Hepatocyte (in vitro differentiated cells): Measurements from ENCODE around the gene NPAS2. TPM values are rescaled to one million over a fixed set of nuclear protein-coding genes. Genes with fewer than 3 reads are reported as not detected.

Experiments used
- DNase-seq: peaks from one replicate; pipeline ENCODE4 v3.0.0-alpha.2; 2016; ENCODE audit warnings: low spot score
- H2AFZ ChIP-seq: fragments of 200-600 bp; sonication (generic); 2 replicates; pipeline ENCODE4 v1.6.0; 2016; ENCODE audit warnings: antibody characterized with exemption, mild to moderate bottlenecking
- H3K27ac ChIP-seq: fragments of 200-600 bp; sonication (generic); 2 replicates; pipeline ENCODE4 v1.5.1; 2016; ENCODE audit warnings: mild to moderate bottlenecking
- H3K27me3 ChIP-seq: fragments of 200-600 bp; sonication (generic); 2 replicates; pipeline ENCODE4 v1.6.1; 2016
- H3K36me3 ChIP-seq: fragments of 200-600 bp; sonication (generic); replicated peaks from 2 replicates; pipeline ENCODE4 v1.5.1; 2016; ENCODE audit warnings: low read depth; ENCODE audit not compliant: insufficient read depth
- H3K4me1 ChIP-seq: fragments of 200-600 bp; sonication (generic); 2 replicates; pipeline ENCODE4 v1.5.1; 2016; ENCODE audit warnings: mild to moderate bottlenecking, moderate library complexity; ENCODE audit not compliant: insufficient read depth
- H3K4me2 ChIP-seq: fragments of 200-600 bp; sonication (generic); 2 replicates; pipeline ENCODE4 v1.6.0; 2016
- H3K4me3 ChIP-seq: fragments of 200-600 bp; sonication (generic); 2 replicates; pipeline ENCODE4 v1.5.1; 2016; ENCODE audit warnings: mild to moderate bottlenecking
- H3K79me2 ChIP-seq: fragments of 200-600 bp; sonication (generic); 2 replicates; pipeline ENCODE4 v1.6.0; 2017; ENCODE audit warnings: mild to moderate bottlenecking
- H3K9me2 ChIP-seq: fragments of 200-600 bp; sonication (generic); replicated peaks from 2 replicates; pipeline ENCODE4 v1.6.0; 2017; ENCODE audit warnings: mild to moderate bottlenecking; ENCODE audit not compliant: insufficient read depth
- H3K9me3 ChIP-seq: fragments of 200-600 bp; sonication (generic); 2 replicates; pipeline ENCODE4 v1.5.1; 2016; ENCODE audit warnings: low read depth, mild to moderate bottlenecking
- H4K20me1 ChIP-seq: fragments of 200-600 bp; sonication (generic); 2 replicates; pipeline ENCODE4 v1.6.0; 2016; ENCODE audit warnings: mild to moderate bottlenecking; ENCODE audit not compliant: insufficient read depth, poor library complexity, severe bottlenecking
- EZH2 ChIP-seq: fragments of 200-600 bp; sonication (generic); IDR thresholded peaks from 2 replicates; pipeline ENCODE4 v1.6.1; 2016; ENCODE audit warnings: antibody characterized with exemption, mild to moderate bottlenecking, borderline replicate concordance
- EZH2phosphoT487 ChIP-seq: fragments of 200-600 bp; sonication (generic); IDR thresholded peaks from one replicate; pipeline ENCODE4 v1.6.1; 2018; ENCODE audit warnings: antibody characterized with exemption, mild to moderate bottlenecking, low read depth, moderate library complexity; ENCODE audit not compliant: unreplicated experiment, severe bottlenecking
- WGBS: methylation state at CpG from one replicate; pipeline ENCODE4 v1.1.6; 2016; ENCODE audit warnings: low lambda C conversion rate; ENCODE audit errors: missing lambda C conversion rate; 5-methylcytosine and 5-hydroxymethylcytosine counted together
- polyA plus RNA-seq: library from polyadenylated mRNA; unstranded; fragments of >200 nt; fragmentation: Nextera tagmentation; extraction: Ambion mirVana; gene quantifications from 2 replicates; pipeline ENCODE4 v1.2.1, GENCODE V29; 2016
- total RNA-seq: library from RNA; depleted of rRNA; stranded (reverse); fragments of >200 nt; gene quantifications from 2 replicates; pipeline ENCODE4 v1.2.3, GENCODE V29; 2014
- TF ChIP-seq, protein P1 (sequence below): fragments of 200-600 bp; sonication (generic); IDR thresholded peaks from 2 replicates; pipeline ENCODE4 v1.5.1; 2016; ENCODE audit warnings: antibody characterized with exemption, mild to moderate bottlenecking; ENCODE audit not compliant: poor library complexity

Gene NPAS2
- total and polyA plus RNA-seq, 2 experiments from 2014 or later, result 7.7 to 16.8 TPM

DNA sequence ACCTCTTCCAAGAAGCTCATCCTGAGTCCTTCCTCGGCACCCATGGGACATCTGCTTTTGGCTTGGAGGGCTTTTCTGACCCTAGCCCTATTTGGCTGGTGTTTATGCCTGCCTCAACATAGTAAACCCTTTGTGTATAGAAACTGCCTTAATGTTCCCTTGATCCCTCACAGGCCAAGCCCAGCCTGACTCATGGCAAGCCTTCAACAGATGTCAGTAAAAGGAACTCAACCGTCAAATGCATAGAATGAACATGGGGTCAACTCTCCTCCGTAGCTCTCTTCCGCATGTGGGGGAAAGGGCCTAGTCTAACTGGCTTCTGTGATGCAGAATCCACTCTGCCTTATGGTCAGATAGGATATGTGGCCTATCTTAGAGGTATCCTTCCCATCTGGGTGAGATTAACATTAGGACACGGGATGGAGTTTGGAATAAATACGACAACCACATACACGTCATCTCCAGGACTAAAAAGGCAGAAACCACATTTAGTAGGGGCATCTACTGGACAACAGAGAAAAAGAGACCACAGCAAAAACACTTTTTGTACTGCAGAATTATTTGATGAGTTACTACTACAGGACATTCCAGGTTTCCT lies 2.5 kb upstream of the NPAS2 start:
- no peaks in the 10 kb centered on the region for H3K9me2 ChIP-seq
- no peaks in the 10 kb centered on the region for H3K36me3 ChIP-seq
- H3K79me2 ChIP-seq, result peaks cover 18% of the 10 kb centered on the region
- no peak overlapping the region for H3K4me3 ChIP-seq
- H4K20me1 ChIP-seq, result no peaks in the 10 kb centered on the region
- WGBS, result 94% methylated on average over 7 of the region's 7 CpGs
- H2AFZ ChIP-seq, result no peak overlapping the region
- H3K9me3 ChIP-seq, result no peaks in the 10 kb centered on the region
- no peak for DNase-seq
- no peak overlapping the region for H3K27ac ChIP-seq
- peaks cover 7% of the 10 kb centered on the region for H3K27me3 ChIP-seq
- no peak for TF ChIP-seq EZH2
- TF ChIP-seq EZH2phosphoT487, result no peak
- TF ChIP-seq, protein P1, sequence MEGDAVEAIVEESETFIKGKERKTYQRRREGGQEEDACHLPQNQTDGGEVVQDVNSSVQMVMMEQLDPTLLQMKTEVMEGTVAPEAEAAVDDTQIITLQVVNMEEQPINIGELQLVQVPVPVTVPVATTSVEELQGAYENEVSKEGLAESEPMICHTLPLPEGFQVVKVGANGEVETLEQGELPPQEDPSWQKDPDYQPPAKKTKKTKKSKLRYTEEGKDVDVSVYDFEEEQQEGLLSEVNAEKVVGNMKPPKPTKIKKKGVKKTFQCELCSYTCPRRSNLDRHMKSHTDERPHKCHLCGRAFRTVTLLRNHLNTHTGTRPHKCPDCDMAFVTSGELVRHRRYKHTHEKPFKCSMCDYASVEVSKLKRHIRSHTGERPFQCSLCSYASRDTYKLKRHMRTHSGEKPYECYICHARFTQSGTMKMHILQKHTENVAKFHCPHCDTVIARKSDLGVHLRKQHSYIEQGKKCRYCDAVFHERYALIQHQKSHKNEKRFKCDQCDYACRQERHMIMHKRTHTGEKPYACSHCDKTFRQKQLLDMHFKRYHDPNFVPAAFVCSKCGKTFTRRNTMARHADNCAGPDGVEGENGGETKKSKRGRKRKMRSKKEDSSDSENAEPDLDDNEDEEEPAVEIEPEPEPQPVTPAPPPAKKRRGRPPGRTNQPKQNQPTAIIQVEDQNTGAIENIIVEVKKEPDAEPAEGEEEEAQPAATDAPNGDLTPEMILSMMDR, result no peak
- peaks cover 7% of the 10 kb centered on the region for H3K4me1 ChIP-seq
- H3K4me2 ChIP-seq, result no peak overlapping the region

DNA sequence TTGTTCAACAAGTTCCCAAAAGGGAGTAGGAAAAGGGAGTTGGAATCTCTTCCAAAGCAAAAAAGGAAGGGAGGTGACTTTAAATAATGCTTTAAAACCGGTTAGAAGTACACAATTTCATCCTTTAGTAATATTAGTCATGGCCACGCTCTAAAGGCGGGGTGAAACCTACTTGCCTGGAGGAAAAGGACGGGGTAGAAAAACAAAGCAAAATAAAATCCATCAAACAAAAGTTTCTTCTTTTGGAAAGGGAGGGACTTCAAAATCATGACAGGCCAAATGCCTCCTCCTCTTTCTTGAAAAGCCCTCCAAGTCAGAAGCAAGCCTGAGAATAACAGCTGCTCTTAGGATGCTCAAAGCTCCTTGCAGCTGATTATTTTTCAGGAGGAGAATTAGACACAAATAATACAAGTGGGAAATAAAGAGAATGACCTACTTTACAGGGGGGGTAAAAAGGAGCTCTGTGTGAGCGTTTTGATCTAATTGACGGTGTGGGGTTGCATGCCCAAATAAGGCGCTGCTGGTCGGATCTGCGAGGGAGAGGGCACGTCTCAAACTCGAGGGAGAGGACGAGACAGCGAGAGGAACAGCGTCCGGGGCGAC lies 1.8 kb upstream of the NPAS2 start:
- Histone ChIP-seq H3K27me3 (peaks cover 7% of the 10 kb centered on the region), H3K27ac (peak overlapping the region; percentile 75), H3K4me1 (peaks cover 7% of the 10 kb centered on the region), H4K20me1 (no peaks in the 10 kb centered on the region), H3K36me3 (no peaks in the 10 kb centered on the region), H3K9me3 (no peaks in the 10 kb centered on the region), H3K9me2 (no peaks in the 10 kb centered on the region), H3K79me2 (peaks cover 23% of the 10 kb centered on the region), H2AFZ (peak overlapping the region; percentile 65), H3K4me2 (peak overlapping the region; percentile 98), H3K4me3 (peak overlapping the region; percentile 88)
- TF ChIP-seq, protein P1, result no peak
- TF ChIP-seq EZH2 (no peak), EZH2phosphoT487 (no peak)
- 33% methylated on average over 16 of the region's 16 CpGs for WGBS
- DNase-seq, result no peak

DNA sequence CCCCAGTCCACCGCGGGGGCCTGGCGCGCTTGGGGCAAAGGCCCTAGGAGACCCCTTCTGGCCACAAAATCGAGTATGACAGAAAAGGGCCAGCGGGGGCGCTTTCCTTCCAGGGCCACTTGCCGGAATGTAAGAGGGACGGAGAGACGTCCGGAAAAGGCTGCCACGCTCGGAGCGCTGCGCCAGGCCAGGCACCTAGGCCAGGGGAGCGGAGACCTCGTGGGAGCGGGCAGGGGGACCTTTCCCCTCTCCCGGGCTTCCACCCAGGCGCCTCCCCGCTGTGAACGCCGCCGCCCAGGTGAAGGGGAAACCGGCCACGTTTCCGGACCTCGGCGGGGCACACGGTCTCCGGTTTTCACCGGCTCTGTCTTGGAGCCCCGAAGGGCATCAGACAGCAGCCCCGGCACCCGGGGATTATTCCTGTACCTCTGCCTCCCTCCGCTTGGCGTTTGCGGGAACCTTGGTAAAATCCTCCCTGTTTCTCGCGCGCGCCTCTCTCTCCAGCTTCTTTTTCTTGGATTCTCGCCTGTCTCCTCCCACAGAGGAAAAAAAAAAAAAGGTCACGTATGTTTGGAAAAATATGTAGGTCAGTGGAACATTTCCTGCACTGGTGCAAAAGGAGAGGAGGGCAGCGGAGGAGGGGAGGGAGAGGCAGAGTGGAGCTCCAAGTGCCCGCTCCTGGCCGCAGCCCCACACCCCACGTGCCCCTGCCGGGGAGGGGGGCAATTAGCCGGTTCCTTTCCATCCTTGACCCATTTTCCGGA lies 1.2 kb upstream of the NPAS2 start:
- Histone ChIP-seq H3K27ac (peak overlapping the region; percentile 75), H3K4me2 (peak overlapping the region; percentile 98), H3K9me3 (no peaks in the 10 kb centered on the region), H4K20me1 (no peaks in the 10 kb centered on the region), H3K4me1 (peaks cover 6% of the 10 kb centered on the region), H3K79me2 (peaks cover 26% of the 10 kb centered on the region), H3K9me2 (no peaks in the 10 kb centered on the region), H3K27me3 (peaks cover 5% of the 10 kb centered on the region), H3K4me3 (peak overlapping the region; percentile 88), H3K36me3 (no peaks in the 10 kb centered on the region), H2AFZ (peak overlapping the region; percentile 65)
- peak; percentile 71 for DNase-seq
- 2% methylated on average over 48 of the region's 51 CpGs for WGBS
- TF ChIP-seq EZH2, result no peak
- TF ChIP-seq, protein P1, result peak; percentile 43
